Heart right ventricle (tissue), 16 donors: Measurements from ENCODE around the gene WWTR1. TPM values are rescaled to one million over a fixed set of nuclear protein-coding genes. Genes with fewer than 3 reads are reported as not detected.

Source experiments
- ATAC-seq, 8 donors: fragments of 200-7000 bp; cut with Tn5 transposase; one replicate each; pipeline ENCODE4 v1.9.1; 2020; ENCODE audit warnings: mild to moderate bottlenecking in 8 of 8, moderate library complexity in 8 of 8, moderate number of reproducible peaks in 1 of 8
- DNase-seq, 2 donors: peaks; one replicate each; pipeline ENCODE4 v3.0.0-alpha.2; 2020
- H3K27ac ChIP-seq, 10 donors: fragments of 200-600 bp; sonication (generic) in 2 of 10; one replicate each; pipeline versions ENCODE4 v1.5.0 to v1.8.0; 2020 to 2022; ENCODE audit warnings: mild to moderate bottlenecking in 3 of 10
- H3K27me3 ChIP-seq, 7 donors: fragments of 200-600 bp; one replicate each; pipeline ENCODE4 v1.8.0; 2021 to 2022; ENCODE audit warnings: mild to moderate bottlenecking in 2 of 7
- H3K36me3 ChIP-seq, 9 donors: fragments of 200-600 bp; sonication (generic) in 1 of 9; one replicate each; pipeline versions ENCODE4 v1.5.0 to v1.8.0; 2020 to 2022; ENCODE audit warnings: mild to moderate bottlenecking in 2 of 9
- H3K4me1 ChIP-seq, 9 donors: fragments of 200-600 bp; sonication (generic) in 1 of 9; one replicate each; pipeline versions ENCODE4 v1.5.0 to v1.8.0; 2020 to 2022; ENCODE audit warnings: mild to moderate bottlenecking in 4 of 9
- H3K4me3 ChIP-seq, 10 donors: fragments of 200-600 bp; sonication (generic) in 2 of 10; one replicate each; pipeline versions ENCODE4 v1.5.0 to v1.8.0; 2020 to 2022; ENCODE audit warnings: mild to moderate bottlenecking in 7 of 10, moderate library complexity in 2 of 10
- H3K9me3 ChIP-seq, 11 donors: fragments of 200-600 bp in 10 of 11; sonication (generic) in 2 of 11; one replicate each; pipeline versions ENCODE4 v1.5.0 to v1.8.0; 2013 to 2022; ENCODE audit warnings: mild to moderate bottlenecking in 2 of 11, control low read depth in 1 of 11, moderate library complexity in 1 of 11
- CTCF ChIP-seq, 9 donors: fragments of 200-600 bp; sonication (generic) in 2 of 9; IDR thresholded peaks; one replicate each; pipeline versions ENCODE4 v1.5.0 to v1.8.0; 2021 to 2022; ENCODE audit warnings: antibody characterized with exemption in 9 of 9, mild to moderate bottlenecking in 5 of 9, moderate library complexity in 1 of 9
- whole genome bisulfite sequencing, 2 donors: extraction: QIAGEN DNeasy Blood & Tissue Kit; methylation state at CpG; one replicate each; pipeline ENCODE4 v1.1.7; 2013; ENCODE audit warnings: inconsistent platforms in 1 of 2; 5-methylcytosine and 5-hydroxymethylcytosine counted together
- intact Hi-C, 10 donors: fragments of 100-400 bp; cut with DNase I; formaldehyde crosslinking; loops; one replicate each; pipeline versions ENCODE4 v1.11.1 to v1.14.2; 2022
- polyA plus RNA-seq, 2 donors: library from polyadenylated mRNA; stranded (reverse); fragments of 200-250 nt; gene quantifications; one replicate each; pipeline ENCODE4 v1.2.3, GENCODE V29; 2013
- total RNA-seq, 10 donors: library from RNA; stranded (reverse); fragmentation: NEBNext Ultra II Directional in 3 of 10; extraction: Animal tissue kit (Norgen Biotek cat#: 25700) in 3 of 10; gene quantifications; one replicate each; pipeline versions ENCODE4 v1.2.1 to v1.2.4, GENCODE V29; 2021 to 2023
- donor health status: Arrhythmogenic right ventricular cardiomyopathy.
- donor health status: ischemic (EF 13 %, LVEDD 7.1; RV severe dilation, severe dysfunction).
- donor health status: healthy with polysubstance abuse.
- donor health status: DM: no; HTN: yes; CAD: no.
- donor health status: DM: no; HTN: no; CAD: no.
- donor health status: ischemic (EF 25% LVEDD 6.9; RV normal size, moderate dysfunction).
- donor health status: ischemic (EF 25% LVEDD 5.7; RV mildly dilated, moderate dysfunction).
- donor health status: healthy.
- donor health status: DM: yes; HTN: yes; CAD: no.
- donor health status: Ischemic cardiomyopathy.
- donor health status: ischemic (EF 35%, LVEDD 5.7; RV mildly dilated, moderate dysfunction).
- donor health status: nonischemic (EF 11% LVEDD 7.7; RV severe dilation, severe dysfunction).
- donor health status: DM: yes; HTN: yes; CAD: no.
- donor health status: PGD.
- donor health status: ischemic (EF 29% LVEDD 5.4; RV normal size, mild dysfunction).
- donor health status: nonischemic (EF 23%, LVEDD 6.1; RV moderate dilation, normal function).

Gene WWTR1
- total and polyA plus RNA-seq, 12 donors = 19.5 to 78.6 (median 40.3) TPM

GRCh38 chr3:149472030-149472797, 185.6 kb downstream of the WWTR1 start:
- no peaks in the 10 kb centered on the region for H3K36me3 ChIP-seq
- DNase-seq (no peak), ATAC-seq (peak in 5 of 8 donors; percentile 39 to 70 (median 51))
- no peak for TF ChIP-seq CTCF (IDR thresholded peaks at IDR 0.05)
- whole genome bisulfite sequencing, 2 donors = 52 to 56% methylated on average over 2 of the region's 2 CpGs
- no peaks in the 10 kb centered on the region for H3K9me3 ChIP-seq
- intact Hi-C loops = loop anchor here in 3 of 10 donors (5.0 to 10.0 kb wide), 3 partner anchors 77 to 1705 kb away; partner anchors contain the start of gene HPS3 (in 1 of the 3)
- H3K4me1 ChIP-seq = peaks cover 0 to 42% (median 9%) of the 10 kb centered on the region in 9 donors
- no peak overlapping the region for H3K4me3 ChIP-seq
- no peaks in the 10 kb centered on the region for H3K27me3 ChIP-seq
- peak overlapping the region in 1 of 10 donors; percentile 13 for H3K27ac ChIP-seq

GRCh38 chr3:149470381-149470780, 187.4 kb downstream of the WWTR1 start:
- 67 to 70% methylated on average over 3 of the region's 3 CpGs for WGBS, 2 donors
- no peak overlapping the region for H3K27ac ChIP-seq
- DNase-seq = no peak
- intact Hi-C loops = loop anchor here in 3 of 10 donors (5.0 to 10.0 kb wide), 3 partner anchors 76 to 1703 kb away; partner anchors contain the start of gene HPS3 (in 1 of the 3)
- H3K27me3 ChIP-seq = no peaks in the 10 kb centered on the region
- peaks cover 0 to 49% (median 9%) of the 10 kb centered on the region in 9 donors for H3K4me1 ChIP-seq
- H3K9me3 ChIP-seq = no peaks in the 10 kb centered on the region
- H3K36me3 ChIP-seq = no peaks in the 10 kb centered on the region
- no peak overlapping the region for H3K4me3 ChIP-seq
- ATAC-seq = no peak
- TF ChIP-seq CTCF (IDR thresholded peaks at IDR 0.05) = no peak

GRCh38 chr3:149468504-149469212, 189.2 kb downstream of the WWTR1 start:
- Histone ChIP-seq H3K36me3 (no peaks in the 10 kb centered on the region), H3K4me3 (no peak overlapping the region), H3K4me1 (peaks cover 0 to 53% (median 9%) of the 10 kb centered on the region in 9 donors), H3K9me3 (no peaks in the 10 kb centered on the region), H3K27ac (no peak overlapping the region), H3K27me3 (no peaks in the 10 kb centered on the region)
- ATAC-seq (no peak), DNase-seq (no peak)
- intact Hi-C loops = no loop called here
- WGBS, 2 donors = 94 to 97% methylated on average over 2 of the region's 2 CpGs
- TF ChIP-seq CTCF (IDR thresholded peaks at IDR 0.05) = no peak

Other genes with a start within 250 kb of the WWTR1 start
- not detected for gene TM4SF4, start 183.3 kb downstream of the WWTR1 start, total RNA-seq
- gene TM4SF4, start 183.3 kb downstream of the WWTR1 start, polyA plus RNA-seq = not detected
- 10 to 100 TPM; 14.1 to 22.9 (median 19.0) TPM for gene COMMD2, start 94.5 kb upstream of the WWTR1 start, total RNA-seq
- 10 to 100 TPM in 1 of 2 donors, 1 to 10 TPM in 1; 4.6 to 10.8 TPM for gene COMMD2, start 94.5 kb upstream of the WWTR1 start, polyA plus RNA-seq
- not detected for gene ANKUB1, start 134.5 kb upstream of the WWTR1 start, total RNA-seq
- gene ANKUB1, start 134.5 kb upstream of the WWTR1 start, polyA plus RNA-seq = not detected
- 10 to 100 TPM; 46.6 to 72.3 (median 55.5) TPM for gene RNF13, start 155.2 kb upstream of the WWTR1 start, total RNA-seq
- gene RNF13, start 155.2 kb upstream of the WWTR1 start, polyA plus RNA-seq = 10 to 100 TPM; 24.8 to 36.4 TPM